Adipose tissue (tissue), 3 donors: Measurements from ENCODE around the gene CYP11A1. TPM values are rescaled to one million over a fixed set of nuclear protein-coding genes. Genes with fewer than 3 reads are reported as not detected.

Source experiments
- H3K27ac ChIP-seq: one replicate; pipeline ENCODE4 v1.5.1; 2013; ENCODE audit warnings: low read depth, low read length
- WGBS, 3 donors: extraction: QIAGEN DNeasy Blood & Tissue Kit; methylation state at CpG; one replicate each; pipeline ENCODE4 v1.1.7; 2013; 5-methylcytosine and 5-hydroxymethylcytosine counted together
- polyA plus RNA-seq, 3 donors: library from polyadenylated mRNA; stranded (reverse); fragments of 200-250 nt; gene quantifications; one replicate each; pipeline ENCODE4 v1.2.3, GENCODE V29; 2013
- donor health status: healthy with polysubstance abuse.
- donor health status: Bipolar disorder and iron deficiency.
- donor health status: healthy.

Gene CYP11A1
- polyA plus RNA-seq, 3 donors, result 0.55 to 3.5 (median 0.86) TPM

- WGBS, 3 donors, result 43 to 65% (median 50%) methylated on average over 26 of the region's 26 CpGs
- H3K27ac ChIP-seq, result no peak overlapping the region
These were observed 67.2 kb downstream of the CYP11A1 start for GRCh38 chr15:74300057-74300795.

GRCh38 chr15:74297887-74298286 lies 69.6 kb downstream of the CYP11A1 start:
- WGBS, 3 donors, result 17 to 28% (median 18%) methylated on average over 1 of the region's 1 CpG
- no peak overlapping the region for H3K27ac ChIP-seq

GRCh38 chr15:74295800-74296199 lies 71.6 kb downstream of the CYP11A1 start:
- H3K27ac ChIP-seq, result no peak overlapping the region
- 58 to 60% (median 60%) methylated on average over 6 of the region's 6 CpGs for WGBS, 3 donors

GRCh38 chr15:74294010-74294409 lies 73.4 kb downstream of the CYP11A1 start:
- 17 to 69% (median 54%) methylated on average over 1 of the region's 1 CpG for WGBS, 3 donors
- H3K27ac ChIP-seq, result no peak overlapping the region

GRCh38 chr15:74293021-74293810 lies 74.2 kb downstream of the CYP11A1 start:
- WGBS, 3 donors, result 65 to 75% (median 69%) methylated on average over 3 of the region's 3 CpGs
- H3K27ac ChIP-seq, result no peak overlapping the region

GRCh38 chr15:74291101-74292071 lies 76.1 kb downstream of the CYP11A1 start:
- H3K27ac ChIP-seq, result no peak overlapping the region
- 8 to 12% (median 10%) methylated on average over 20 of the region's 20 CpGs for WGBS, 3 donors

- no peak overlapping the region for H3K27ac ChIP-seq
These were observed 76.8 kb downstream of the CYP11A1 start for GRCh38 chr15:74290645-74291044.

DNA sequence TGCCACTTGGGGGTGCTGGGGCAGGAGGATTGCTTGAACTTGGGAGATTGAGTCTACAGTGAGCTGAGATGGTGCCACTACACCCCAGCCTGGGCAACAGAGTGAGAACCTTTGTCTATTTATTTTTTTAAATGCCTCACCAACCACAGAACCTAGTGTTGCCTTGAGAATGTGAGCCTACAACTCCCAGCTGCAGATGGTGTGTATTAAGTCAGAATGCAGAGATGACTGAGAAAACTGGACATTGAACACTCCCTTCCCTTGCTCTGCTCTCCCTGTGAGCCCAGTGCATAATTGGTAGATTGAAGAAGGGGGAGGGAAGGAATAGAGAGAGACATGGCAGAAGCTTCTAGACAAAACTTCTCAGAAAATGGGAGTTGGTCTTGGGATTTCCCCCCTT lies 77.8 kb downstream of the CYP11A1 start:
- no peak overlapping the region for H3K27ac ChIP-seq

Other genes with a start within 250 kb of the CYP11A1 start
- gene ISLR2, start 237.1 kb downstream of the CYP11A1 start, polyA plus RNA-seq, result 1 to 10 TPM in 2 of 3 donors, under 1 TPM in 1; 0.26 to 1.1 (median 1.0) TPM
- gene ISLR, start 193.9 kb downstream of the CYP11A1 start, polyA plus RNA-seq, result 10 to 100 TPM in 2 of 3 donors, 1 to 10 TPM in 1; 2.5 to 65.8 (median 22.2) TPM
- gene STRA6, start 164.9 kb downstream of the CYP11A1 start, polyA plus RNA-seq, result 1 to 10 TPM in 1 of 3 donors, under 1 TPM in 1, not detected in 1; 0.07 to 3.3 TPM
- under 1 TPM in 1 of 3 donors, not detected in 2; 0.03 TPM for gene CCDC33, start 131.3 kb downstream of the CYP11A1 start, polyA plus RNA-seq
- gene SEMA7A, start 66.3 kb upstream of the CYP11A1 start, polyA plus RNA-seq, result 1 to 10 TPM in 2 of 3 donors, under 1 TPM in 1; 0.75 to 3.0 (median 2.4) TPM
- 10 to 100 TPM; 26.7 to 33.9 (median 31.9) TPM for gene UBL7, start 93.5 kb upstream of the CYP11A1 start, polyA plus RNA-seq
- gene ARID3B, start 173.6 kb upstream of the CYP11A1 start, polyA plus RNA-seq, result 1 to 10 TPM; 2.1 to 3.0 (median 2.6) TPM
- 10 to 100 TPM; 30.2 to 50.6 (median 50.1) TPM for gene CLK3, start 248.2 kb upstream of the CYP11A1 start, polyA plus RNA-seq